ENCODE measurements around the gene GSTK1. TPM values are rescaled to one million over a fixed set of nuclear protein-coding genes. Genes with fewer than 3 reads are reported as not detected.

Gene GSTK1
- total RNA-seq, 4 donors from 2014 or later, result 96.2 to 166 (median 149) TPM

- no peaks in the 10 kb centered on the region for H3K4me1 ChIP-seq
- H3K27me3 ChIP-seq, result no peaks in the 10 kb centered on the region
- H3K4me3 ChIP-seq, result no peak overlapping the region
- TF ChIP-seq POLR2A (IDR thresholded peaks at IDR 0.05), result no peak
- no peak for TF ChIP-seq CTCF (IDR thresholded peaks at IDR 0.05)
- 81 to 90% methylated on average over 1 of the region's 1 CpG for WGBS, 2 donors
- no peaks in the 10 kb centered on the region for H3K36me3 ChIP-seq
- H3K9me3 ChIP-seq, result no peaks in the 10 kb centered on the region
- intact Hi-C loops (cut with DNase I), result no loop called here
- no peak for DNase-seq
- no peak overlapping the region for H3K27ac ChIP-seq
Measured at GRCh38 chr7:143250822-143251221, 12.4 kb upstream of the GSTK1 start.

GRCh38 chr7:143252006-143252405 is 11.2 kb upstream of the GSTK1 start:
- 60 to 83% methylated on average over 2 of the region's 2 CpGs for whole genome bisulfite sequencing, 2 donors
- Histone ChIP-seq H3K4me1 (no peaks in the 10 kb centered on the region), H3K27me3 (no peaks in the 10 kb centered on the region), H3K4me3 (no peak overlapping the region), H3K27ac (no peak overlapping the region), H3K36me3 (no peaks in the 10 kb centered on the region), H3K9me3 (no peaks in the 10 kb centered on the region)
- no peak for TF ChIP-seq POLR2A (IDR thresholded peaks at IDR 0.05)
- TF ChIP-seq CTCF (IDR thresholded peaks at IDR 0.05), result no peak
- intact Hi-C loops (cut with DNase I), result no loop called here
- no peak for DNase-seq

GRCh38 chr7:143255564-143255963 is 7.7 kb upstream of the GSTK1 start:
- H3K4me3 ChIP-seq, result no peak overlapping the region
- no peak overlapping the region for H3K27ac ChIP-seq
- H3K36me3 ChIP-seq, result no peaks in the 10 kb centered on the region
- H3K9me3 ChIP-seq, result no peaks in the 10 kb centered on the region
- no peak for DNase-seq
- H3K4me1 ChIP-seq, result no peaks in the 10 kb centered on the region
- no peaks in the 10 kb centered on the region for H3K27me3 ChIP-seq
- TF ChIP-seq CTCF (IDR thresholded peaks at IDR 0.05), result no peak
- TF ChIP-seq POLR2A (IDR thresholded peaks at IDR 0.05), result no peak
- 78 to 84% methylated on average over 3 of the region's 3 CpGs for WGBS, 2 donors
- intact Hi-C loops (cut with DNase I), result no loop called here

- Histone ChIP-seq H3K36me3 (no peaks in the 10 kb centered on the region), H3K4me1 (no peaks in the 10 kb centered on the region), H3K27me3 (no peaks in the 10 kb centered on the region), H3K27ac (no peak overlapping the region), H3K4me3 (no peak overlapping the region), H3K9me3 (no peaks in the 10 kb centered on the region)
- 89 to 96% methylated on average over 3 of the region's 3 CpGs for WGBS, 2 donors
- no peak for TF ChIP-seq CTCF (IDR thresholded peaks at IDR 0.05)
- no peak for TF ChIP-seq POLR2A (IDR thresholded peaks at IDR 0.05)
- intact Hi-C loops (cut with DNase I), result no loop called here
- DNase-seq, result no peak
Measured at GRCh38 chr7:143256325-143256724, 6.9 kb upstream of the GSTK1 start.

GRCh38 chr7:143256932-143257331 is 6.3 kb upstream of the GSTK1 start:
- no peaks in the 10 kb centered on the region for H3K9me3 ChIP-seq
- no peak overlapping the region for H3K4me3 ChIP-seq
- H3K36me3 ChIP-seq, result no peaks in the 10 kb centered on the region
- no peaks in the 10 kb centered on the region for H3K4me1 ChIP-seq
- no peak for TF ChIP-seq POLR2A (IDR thresholded peaks at IDR 0.05)
- TF ChIP-seq CTCF (IDR thresholded peaks at IDR 0.05), result no peak
- H3K27me3 ChIP-seq, result no peaks in the 10 kb centered on the region
- no peak overlapping the region for H3K27ac ChIP-seq
- 87 to 88% methylated on average over 4 of the region's 4 CpGs for WGBS, 2 donors
- intact Hi-C loops (cut with DNase I), result no loop called here
- DNase-seq, result no peak
